Loucy (cell line): ENCODE results near the gene TNIP2.

ENCODE experiments used
- EZH2phosphoT487 ChIP-seq: fragments of 200-600 bp; IDR thresholded peaks from 2 replicates; pipeline ENCODE4 v1.6.1; 2018; ENCODE audit warnings: antibody characterized with exemption, mild to moderate bottlenecking, moderate library complexity, borderline replicate concordance
- TF ChIP-seq, protein P1 (sequence below): fragments of 200-600 bp; sonication (generic); conservative IDR thresholded peaks from 2 replicates; pipeline ENCODE4 v1.5.1; 2014; ENCODE audit warnings: mild to moderate bottlenecking, antibody characterized with exemption, low read length

DNA sequence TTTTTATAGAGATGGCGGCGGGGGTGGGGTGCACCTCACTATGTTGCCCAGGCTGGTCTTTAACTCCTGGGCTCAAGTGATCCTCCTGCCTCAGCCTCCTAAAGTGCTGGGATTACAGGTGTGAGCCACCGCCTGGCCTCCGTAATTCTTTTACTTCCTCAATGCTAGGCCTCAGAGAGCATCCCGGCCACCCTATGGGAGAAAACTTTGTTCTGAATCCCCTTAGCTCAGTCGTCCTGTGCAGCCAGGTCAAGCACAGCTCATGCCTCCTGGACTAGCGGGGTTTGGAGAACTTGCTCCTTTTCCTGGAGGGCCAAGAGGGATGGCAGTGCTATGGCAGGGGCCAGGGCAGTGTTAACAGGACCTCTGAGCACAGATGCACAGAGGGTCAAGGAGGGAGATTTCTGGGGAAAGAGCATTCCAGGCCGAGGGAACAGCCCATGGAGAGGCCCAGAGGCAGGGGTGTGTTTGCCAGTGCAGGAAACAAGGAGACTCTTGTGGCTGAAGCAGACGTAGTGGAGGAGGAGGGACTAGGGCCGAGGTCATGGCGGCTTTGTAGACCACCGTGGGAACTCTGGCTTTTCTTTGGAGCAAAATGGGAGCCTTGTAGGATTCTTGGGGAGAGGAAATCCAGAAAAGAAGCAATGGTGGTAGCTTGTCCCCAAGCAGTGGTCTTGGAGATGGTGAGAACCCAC is 9.8 kb upstream of the TNIP2 start:
- TF ChIP-seq, protein P1, sequence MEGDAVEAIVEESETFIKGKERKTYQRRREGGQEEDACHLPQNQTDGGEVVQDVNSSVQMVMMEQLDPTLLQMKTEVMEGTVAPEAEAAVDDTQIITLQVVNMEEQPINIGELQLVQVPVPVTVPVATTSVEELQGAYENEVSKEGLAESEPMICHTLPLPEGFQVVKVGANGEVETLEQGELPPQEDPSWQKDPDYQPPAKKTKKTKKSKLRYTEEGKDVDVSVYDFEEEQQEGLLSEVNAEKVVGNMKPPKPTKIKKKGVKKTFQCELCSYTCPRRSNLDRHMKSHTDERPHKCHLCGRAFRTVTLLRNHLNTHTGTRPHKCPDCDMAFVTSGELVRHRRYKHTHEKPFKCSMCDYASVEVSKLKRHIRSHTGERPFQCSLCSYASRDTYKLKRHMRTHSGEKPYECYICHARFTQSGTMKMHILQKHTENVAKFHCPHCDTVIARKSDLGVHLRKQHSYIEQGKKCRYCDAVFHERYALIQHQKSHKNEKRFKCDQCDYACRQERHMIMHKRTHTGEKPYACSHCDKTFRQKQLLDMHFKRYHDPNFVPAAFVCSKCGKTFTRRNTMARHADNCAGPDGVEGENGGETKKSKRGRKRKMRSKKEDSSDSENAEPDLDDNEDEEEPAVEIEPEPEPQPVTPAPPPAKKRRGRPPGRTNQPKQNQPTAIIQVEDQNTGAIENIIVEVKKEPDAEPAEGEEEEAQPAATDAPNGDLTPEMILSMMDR, result no peak
- TF ChIP-seq EZH2phosphoT487, result no peak
